Lower leg skin (tissue), 4 donors: ENCODE results near the gene SETD5. TPM values are rescaled to one million over a fixed set of nuclear protein-coding genes. Genes with fewer than 3 reads are reported as not detected.

Experiments
- DNase-seq, 2 donors: peaks; one replicate each; pipeline ENCODE4 v3.0.0-alpha.2; 2019; ENCODE audit warnings: low spot score in 2 of 2
- H3K4me3 ChIP-seq: fragments of 200-600 bp; sonication (generic); 2 replicates; pipeline ENCODE4 v1.5.1; 2017; ENCODE audit warnings: mild to moderate bottlenecking, low read depth; ENCODE audit not compliant: poor library complexity, severe bottlenecking
- CTCF ChIP-seq, 3 donors: fragments of 450-650 bp; IDR thresholded peaks; one replicate each; pipeline ENCODE4 v1.5.1; 2016; ENCODE audit warnings: antibody characterized with exemption in 3 of 3, mild to moderate bottlenecking in 3 of 3, moderate library complexity in 2 of 3
- POLR2A ChIP-seq, 2 donors: fragments of 450-650 bp; IDR thresholded peaks; one replicate each; pipeline ENCODE4 v1.6.1; 2016 to 2017; ENCODE audit warnings: antibody characterized with exemption in 2 of 2, mild to moderate bottlenecking in 1 of 2, moderate library complexity in 1 of 2
- whole genome bisulfite sequencing, 2 donors: methylation state at CpG; one replicate each; pipeline ENCODE4 v1.1.5; 2018; 5-methylcytosine and 5-hydroxymethylcytosine counted together
- intact Hi-C: fragments of 100-400 bp; cut with DNase I; formaldehyde crosslinking; loops from one replicate; pipeline ENCODE4 v1.15.0; 2023; ENCODE audit warnings: low total_unique reads
- total RNA-seq, 4 donors: library from RNA; depleted of rRNA; stranded (reverse); fragments of >200 nt; gene quantifications; one replicate each; pipeline ENCODE4 v1.1.0, GENCODE V29; 2016

The SETD5 gene
- total RNA-seq, 4 donors from 2014 or later: 77.8 to 88.1 (median 80.3) TPM

- TF ChIP-seq POLR2A (IDR thresholded peaks at IDR 0.05) (no peak), CTCF (IDR thresholded peaks at IDR 0.05) (no peak)
- 84 to 93% methylated on average over 2 of the region's 2 CpGs for WGBS, 2 donors
Observed at GRCh38 chr3:9452417-9452816, 55.0 kb downstream of the SETD5 start.

GRCh38 chr3:9455596-9456131 is 58.2 kb downstream of the SETD5 start:
- no peak for TF ChIP-seq CTCF (IDR thresholded peaks at IDR 0.05)
- DNase-seq: no peak
- WGBS, 2 donors: 98 to 100% methylated on average over 1 of the region's 1 CpG
- intact Hi-C loops: no loop called here
- H3K4me3 ChIP-seq: no peak overlapping the region

More at GRCh38 chr3:9452417-9452816, 55.0 kb downstream of the SETD5 start:
- H3K4me3 ChIP-seq: no peak overlapping the region
- DNase-seq: no peak
- intact Hi-C loops: no loop called here

GRCh38 chr3:9467451-9467850 is 70.0 kb downstream of the SETD5 start:
- intact Hi-C loops: no loop called here
- 84 to 91% methylated on average over 3 of the region's 3 CpGs for WGBS, 2 donors

GRCh38 chr3:9468460-9468859 is 71.0 kb downstream of the SETD5 start:
- intact Hi-C loops: no loop called here
- no peak for DNase-seq
- TF ChIP-seq CTCF (IDR thresholded peaks at IDR 0.05): no peak
- WGBS, 2 donors: 87 to 90% methylated on average over 7 of the region's 7 CpGs
- no peak overlapping the region for H3K4me3 ChIP-seq

More at GRCh38 chr3:9467451-9467850, 70.0 kb downstream of the SETD5 start:
- no peak for DNase-seq
- H3K4me3 ChIP-seq: no peak overlapping the region
- TF ChIP-seq CTCF (IDR thresholded peaks at IDR 0.05): no peak
- TF ChIP-seq POLR2A (IDR thresholded peaks at IDR 0.05): no peak

GRCh38 chr3:9469986-9470385 is 72.6 kb downstream of the SETD5 start:
- WGBS, 2 donors: 95% methylated on average over 3 of the region's 3 CpGs
- intact Hi-C loops: no loop called here
- TF ChIP-seq POLR2A (IDR thresholded peaks at IDR 0.05): no peak
- TF ChIP-seq CTCF (IDR thresholded peaks at IDR 0.05): no peak
- H3K4me3 ChIP-seq: no peak overlapping the region
- no peak for DNase-seq

DNA sequence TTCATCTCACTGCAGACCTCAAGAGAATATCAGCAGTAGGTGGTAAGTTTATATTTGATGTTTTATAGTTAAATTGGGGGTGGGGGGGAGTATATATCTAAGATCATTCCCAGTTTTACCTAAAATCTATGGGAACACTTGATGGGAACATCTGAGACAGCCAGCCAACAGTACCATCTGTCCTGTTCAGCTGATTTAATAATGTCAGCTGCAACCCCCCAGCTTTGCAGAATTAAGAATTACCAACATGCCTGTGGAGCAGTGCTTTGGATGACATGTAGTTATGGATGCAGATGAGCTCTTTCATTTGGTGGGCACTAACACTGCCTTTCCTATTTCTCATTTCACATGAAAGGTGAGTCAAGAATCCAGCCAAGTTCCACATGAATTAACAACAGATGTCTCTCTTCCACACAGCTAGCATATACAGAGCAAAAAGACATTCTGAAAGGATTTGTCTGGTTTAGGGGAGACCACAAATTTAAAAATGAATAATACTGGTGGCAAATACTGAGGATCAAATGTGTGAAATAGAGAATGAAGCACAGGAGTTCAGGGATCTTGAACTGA is 76.2 kb downstream of the SETD5 start:
- no peak overlapping the region for H3K4me3 ChIP-seq
- DNase-seq: no peak
- TF ChIP-seq POLR2A (IDR thresholded peaks at IDR 0.05) (no peak), CTCF (IDR thresholded peaks at IDR 0.05) (no peak)
- intact Hi-C loops: no loop called here
